Adrenal gland (tissue), 12 donors: Measurements from ENCODE around the gene NRAS. TPM values are rescaled to one million over a fixed set of nuclear protein-coding genes. Genes with fewer than 3 reads are reported as not detected.

ENCODE experiments used
- DNase-seq, 7 donors: peaks; one replicate each; pipeline ENCODE4 v3.0.0-alpha.2; 2019 to 2020
- H3K27ac ChIP-seq, 5 donors: fragments of 200-600 bp; sonication (generic) in 4 of 5; 1 replicate in 3 of 5; 2 replicates in 2 of 5; pipeline versions ENCODE4 v1.5.1 to v1.8.0; 2016 to 2020; ENCODE audit warnings: mild to moderate bottlenecking in 1 of 5
- H3K27me3 ChIP-seq: fragments of 200-600 bp; 2 replicates; pipeline ENCODE4 v1.8.0; 2021
- H3K36me3 ChIP-seq, 2 donors: fragments of 200-600 bp; replicated peaks in 1 of 2; 1 replicate in 1 of 2; 2 replicates in 1 of 2; pipeline versions ENCODE4 v1.5.1 to v1.8.0; 2018 to 2022
- H3K4me1 ChIP-seq, 2 donors: fragments of 200-600 bp; replicated peaks in 1 of 2; 1 replicate in 1 of 2; 2 replicates in 1 of 2; pipeline versions ENCODE4 v1.5.1 to v1.8.0; 2018 to 2021
- H3K4me3 ChIP-seq, 4 donors: fragments of 200-600 bp; sonication (generic) in 3 of 4; one replicate each; pipeline ENCODE4 v1.5.1; 2016 to 2018
- H3K9me3 ChIP-seq, 3 donors: fragments of 200-600 bp; sonication (generic) in 1 of 3; replicated peaks in 1 of 3; 1 replicate in 2 of 3; 2 replicates in 1 of 3; pipeline versions ENCODE4 v1.5.1 to v1.8.0; 2016 to 2021
- CTCF ChIP-seq, 6 experiments: fragments of 450-650 bp in 4 of 6; fragments of 200-600 bp in 2 of 6; sonication (generic) in 1 of 6; IDR thresholded peaks; 1 replicate in 5 of 6; 2 replicates in 1 of 6; pipeline versions ENCODE4 v1.5.1 to v1.8.0; 2016 to 2021; ENCODE audit warnings: antibody characterized with exemption in 6 of 6, mild to moderate bottlenecking in 2 of 6, moderate library complexity in 1 of 6
- POLR2A ChIP-seq, 2 donors: fragments of 450-650 bp; IDR thresholded peaks; one replicate each; pipeline ENCODE4 v1.6.1; 2017; ENCODE audit warnings: antibody characterized with exemption in 2 of 2, mild to moderate bottlenecking in 2 of 2, moderate library complexity in 1 of 2
- whole genome bisulfite sequencing, 4 donors: extraction: QIAGEN DNeasy Blood & Tissue Kit in 2 of 4; methylation state at CpG; one replicate each; pipeline versions ENCODE4 v1.1.5 to v1.1.7; 2013 to 2017; 5-methylcytosine and 5-hydroxymethylcytosine counted together
- intact Hi-C, 2 donors: fragments of 100-400 bp; cut with DNase I; formaldehyde crosslinking; loops; one replicate each; pipeline versions ENCODE4 v1.14.1 to v1.15.0; 2022 to 2023
- polyA plus RNA-seq, 3 donors: library from polyadenylated mRNA; stranded (reverse); fragments of 200-250 nt in 2 of 3; fragments of 350-450 nt in 1 of 3; fragmentation: Illumina TruSeq in 1 of 3; extraction: RNeasy Lipid Tissue Mini Kit (QIAGEN cat#74804) in 1 of 3; gene quantifications; one replicate each; pipeline ENCODE4 v1.2.3, GENCODE V29; 2013 to 2014
- total RNA-seq, 9 donors: library from RNA; depleted of rRNA in 4 of 9; stranded (reverse); fragments of >200 nt in 4 of 9; fragments of 120-200 nt in 1 of 9; fragmentation: NEBNext Ultra II Directional in 1 of 9; extraction: Animal tissue kit (Norgen Biotek cat#: 25700) in 1 of 9; gene quantifications; one replicate each; pipeline versions ENCODE4 v1.1.0 to v1.2.4, GENCODE V29; 2013 to 2023
- donor health status: healthy with polysubstance abuse.
- donor health status: Bipolar disorder and iron deficiency.
- donor health status: DM: yes; HTN: yes; CAD: no.
- donor health status: DM: no; HTN: no; CAD: no.
- donor health status: DM: no; HTN: no; CAD: no.
- donor health status: DM: yes; HTN: yes; CAD: no.

NRAS gene
- total and polyA plus RNA-seq, 12 donors = 5.8 to 46.6 (median 18.7) TPM

- Histone ChIP-seq H3K27ac (no peak overlapping the region), H3K36me3 (peaks cover 0 to 40% of the 10 kb centered on the region in 2 donors), H3K4me1 (peaks cover 0 to 6% of the 10 kb centered on the region in 2 donors), H3K27me3 (no peaks in the 10 kb centered on the region), H3K4me3 (no peak overlapping the region), H3K9me3 (no peaks in the 10 kb centered on the region)
- DNase-seq = no peak
- 86 to 98% (median 97%) methylated on average over 1 of the region's 1 CpG for WGBS, 4 donors
- intact Hi-C loops = no loop called here
- TF ChIP-seq CTCF (IDR thresholded peaks at IDR 0.05) (no peak), POLR2A (IDR thresholded peaks at IDR 0.05) (no peak)
Measured at GRCh38 chr1:114740331-114740730, 23.8 kb upstream of the NRAS start.

- intact Hi-C loops = no loop called here
- no peaks in the 10 kb centered on the region for H3K4me1 ChIP-seq
- no peak overlapping the region for H3K27ac ChIP-seq
- TF ChIP-seq CTCF (IDR thresholded peaks at IDR 0.05) = no peak
- no peak for TF ChIP-seq POLR2A (IDR thresholded peaks at IDR 0.05)
- 92 to 96% (median 95%) methylated on average over 6 of the region's 6 CpGs for WGBS, 4 donors
- DNase-seq = no peak
- H3K4me3 ChIP-seq = no peak overlapping the region
- peaks cover 0 to 70% of the 10 kb centered on the region in 2 donors for H3K36me3 ChIP-seq
- no peaks in the 10 kb centered on the region for H3K9me3 ChIP-seq
- H3K27me3 ChIP-seq = no peaks in the 10 kb centered on the region
Measured at GRCh38 chr1:114737314-114737849, 20.8 kb upstream of the NRAS start.

GRCh38 chr1:114735479-114735878 lies 18.9 kb upstream of the NRAS start:
- TF ChIP-seq CTCF (IDR thresholded peaks at IDR 0.05) (no peak), POLR2A (IDR thresholded peaks at IDR 0.05) (no peak)
- intact Hi-C loops = no loop called here
- Histone ChIP-seq H3K27ac (no peak overlapping the region), H3K4me3 (no peak overlapping the region), H3K27me3 (no peaks in the 10 kb centered on the region), H3K36me3 (peaks cover 0 to 87% of the 10 kb centered on the region in 2 donors), H3K4me1 (no peaks in the 10 kb centered on the region), H3K9me3 (no peaks in the 10 kb centered on the region)
- no peak for DNase-seq
- 83 to 93% (median 90%) methylated on average over 1 of the region's 1 CpG for WGBS, 4 donors

- Histone ChIP-seq H3K27ac (no peak overlapping the region), H3K4me3 (no peak overlapping the region), H3K27me3 (no peaks in the 10 kb centered on the region), H3K4me1 (no peaks in the 10 kb centered on the region), H3K9me3 (no peaks in the 10 kb centered on the region), H3K36me3 (peaks cover 0 to 94% of the 10 kb centered on the region in 2 donors)
- TF ChIP-seq CTCF (IDR thresholded peaks at IDR 0.05) (no peak), POLR2A (IDR thresholded peaks at IDR 0.05) (no peak)
- intact Hi-C loops = no loop called here
- no peak for DNase-seq
- WGBS, 4 donors = 92 to 99% (median 94%) methylated on average over 1 of the region's 1 CpG
Measured at GRCh38 chr1:114729782-114730181, 13.2 kb upstream of the NRAS start.
